Measurements from ENCODE around the gene STAT4.

- TF ChIP-seq, protein P1, sequence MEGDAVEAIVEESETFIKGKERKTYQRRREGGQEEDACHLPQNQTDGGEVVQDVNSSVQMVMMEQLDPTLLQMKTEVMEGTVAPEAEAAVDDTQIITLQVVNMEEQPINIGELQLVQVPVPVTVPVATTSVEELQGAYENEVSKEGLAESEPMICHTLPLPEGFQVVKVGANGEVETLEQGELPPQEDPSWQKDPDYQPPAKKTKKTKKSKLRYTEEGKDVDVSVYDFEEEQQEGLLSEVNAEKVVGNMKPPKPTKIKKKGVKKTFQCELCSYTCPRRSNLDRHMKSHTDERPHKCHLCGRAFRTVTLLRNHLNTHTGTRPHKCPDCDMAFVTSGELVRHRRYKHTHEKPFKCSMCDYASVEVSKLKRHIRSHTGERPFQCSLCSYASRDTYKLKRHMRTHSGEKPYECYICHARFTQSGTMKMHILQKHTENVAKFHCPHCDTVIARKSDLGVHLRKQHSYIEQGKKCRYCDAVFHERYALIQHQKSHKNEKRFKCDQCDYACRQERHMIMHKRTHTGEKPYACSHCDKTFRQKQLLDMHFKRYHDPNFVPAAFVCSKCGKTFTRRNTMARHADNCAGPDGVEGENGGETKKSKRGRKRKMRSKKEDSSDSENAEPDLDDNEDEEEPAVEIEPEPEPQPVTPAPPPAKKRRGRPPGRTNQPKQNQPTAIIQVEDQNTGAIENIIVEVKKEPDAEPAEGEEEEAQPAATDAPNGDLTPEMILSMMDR (conservative IDR thresholded peaks at IDR 0.05 in 1 of 2, IDR thresholded peaks at IDR 0.05 in 1 of 2; ENCODE audit: extremely low read depth in 1 of 2, insufficient read depth in 1 of 2, low read depth in 1 of 2, low read length in 2 of 2) = no peak
- no peak for TF ChIP-seq EZH2 (IDR thresholded peaks at IDR 0.05; ENCODE audit: borderline replicate concordance, low read length)
Observed at GRCh38 chr2:191143791-191144190, 7.0 kb downstream of the STAT4 start.

Measured in mammary epithelial cell (primary cell).